Prostate gland (tissue), 2 donors: Measurements from ENCODE around the gene IL2RA. TPM values are rescaled to one million over a fixed set of nuclear protein-coding genes. Genes with fewer than 3 reads are reported as not detected.

ENCODE experiments used
- DNase-seq: peaks from one replicate; pipeline ENCODE4 v3.0.0-alpha.2; 2019; ENCODE audit warnings: low spot score
- H3K27ac ChIP-seq, 2 donors: fragments of 200-600 bp; sonication (generic); 2 replicates each; pipeline ENCODE4 v1.5.1; 2017 to 2019
- H3K27me3 ChIP-seq: fragments of 200-600 bp; sonication (generic); replicated peaks from 2 replicates; pipeline ENCODE4 v1.5.1; 2019; ENCODE audit not compliant: insufficient read depth
- H3K36me3 ChIP-seq, 2 donors: fragments of 200-600 bp; sonication (generic); 1 replicate in 1 of 2; 2 replicates in 1 of 2; pipeline versions ENCODE4 v1.5.1 to v1.8.1; 2017 to 2019
- H3K4me1 ChIP-seq: fragments of 200-600 bp; sonication (generic); replicated peaks from 2 replicates; pipeline ENCODE4 v1.5.1; 2019
- H3K4me3 ChIP-seq, 2 donors: fragments of 200-600 bp; sonication (generic); 2 replicates each; pipeline ENCODE4 v1.5.1; 2017 to 2019
- H3K9me3 ChIP-seq: fragments of 200-600 bp; sonication (generic); 2 replicates; pipeline ENCODE4 v1.5.1; 2017
- POLR2A ChIP-seq: fragments of 450-650 bp; IDR thresholded peaks from one replicate; pipeline ENCODE4 v1.6.1; 2016; ENCODE audit warnings: antibody characterized with exemption, mild to moderate bottlenecking
- POLR2AphosphoS5 ChIP-seq: sonication (generic); formaldehyde crosslinking; IDR thresholded peaks from one replicate; pipeline ENCODE4 v1.6.1; 2017; ENCODE audit warnings: antibody characterized with exemption
- WGBS: methylation state at CpG from one replicate; pipeline ENCODE4 v1.1.5; 2018; 5-methylcytosine and 5-hydroxymethylcytosine counted together
- intact Hi-C: fragments of 100-400 bp; cut with DNase I; formaldehyde crosslinking; loops from one replicate; pipeline ENCODE4 v1.14.2; 2022
- total RNA-seq, 2 donors: library from RNA; depleted of rRNA; stranded (reverse); fragments of >200 nt; gene quantifications; one replicate each; pipeline ENCODE4 v1.1.0, GENCODE V29; 2016
- TF ChIP-seq, protein P1 (sequence below), 4 experiments: fragments of 200-600 bp in 2 of 4; fragments of 450-650 bp in 2 of 4; sonication (generic) in 2 of 4; IDR thresholded peaks; 1 replicate in 3 of 4; 2 replicates in 1 of 4; pipeline ENCODE4 v1.5.1; 2016 to 2019; ENCODE audit warnings: antibody characterized with exemption in 4 of 4, mild to moderate bottlenecking in 2 of 4, moderate library complexity in 2 of 4

The IL2RA gene
- total RNA-seq, 2 donors from 2014 or later, result 1.9 TPM; not detected in 1

DNA sequence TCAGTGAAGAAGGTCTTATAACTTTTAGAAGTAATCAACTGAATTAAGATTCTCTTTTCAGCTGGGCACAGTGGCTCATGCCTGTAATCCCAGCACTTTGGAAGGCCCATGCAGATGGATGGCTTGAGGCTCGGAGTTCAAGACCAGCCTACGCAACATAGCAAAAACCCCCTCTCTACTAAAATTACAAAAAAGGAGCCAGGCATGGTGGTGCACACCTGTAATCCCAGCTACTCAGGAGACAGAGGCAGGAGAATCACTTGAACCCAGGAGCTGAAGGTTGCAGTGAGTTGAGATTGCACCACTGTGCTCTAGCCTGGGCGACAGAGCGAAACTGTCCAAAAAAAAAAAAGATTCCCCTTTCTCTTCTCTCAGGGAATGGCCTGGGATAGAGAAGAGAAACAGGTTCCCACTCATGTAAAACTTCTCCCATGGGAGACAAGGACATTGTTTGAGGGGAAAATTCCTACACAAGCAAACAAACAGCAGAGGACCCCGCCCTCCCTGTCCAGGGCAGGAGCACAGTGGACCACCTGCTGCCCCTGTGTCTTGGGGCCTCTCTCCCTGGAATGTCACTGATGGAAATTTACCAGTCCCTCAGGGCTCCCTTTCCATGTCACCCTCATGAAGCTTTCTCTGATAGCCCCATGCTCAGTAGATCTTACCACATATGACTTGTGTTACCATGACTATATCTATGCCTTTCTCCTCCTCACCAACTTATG is 5.6 kb downstream of the IL2RA start:
- Histone ChIP-seq H3K27me3 (no peaks in the 10 kb centered on the region), H3K9me3 (no peaks in the 10 kb centered on the region), H3K4me1 (no peaks in the 10 kb centered on the region), H3K4me3 (no peak overlapping the region), H3K27ac (no peak overlapping the region), H3K36me3 (no peaks in the 10 kb centered on the region)
- TF ChIP-seq, protein P1, sequence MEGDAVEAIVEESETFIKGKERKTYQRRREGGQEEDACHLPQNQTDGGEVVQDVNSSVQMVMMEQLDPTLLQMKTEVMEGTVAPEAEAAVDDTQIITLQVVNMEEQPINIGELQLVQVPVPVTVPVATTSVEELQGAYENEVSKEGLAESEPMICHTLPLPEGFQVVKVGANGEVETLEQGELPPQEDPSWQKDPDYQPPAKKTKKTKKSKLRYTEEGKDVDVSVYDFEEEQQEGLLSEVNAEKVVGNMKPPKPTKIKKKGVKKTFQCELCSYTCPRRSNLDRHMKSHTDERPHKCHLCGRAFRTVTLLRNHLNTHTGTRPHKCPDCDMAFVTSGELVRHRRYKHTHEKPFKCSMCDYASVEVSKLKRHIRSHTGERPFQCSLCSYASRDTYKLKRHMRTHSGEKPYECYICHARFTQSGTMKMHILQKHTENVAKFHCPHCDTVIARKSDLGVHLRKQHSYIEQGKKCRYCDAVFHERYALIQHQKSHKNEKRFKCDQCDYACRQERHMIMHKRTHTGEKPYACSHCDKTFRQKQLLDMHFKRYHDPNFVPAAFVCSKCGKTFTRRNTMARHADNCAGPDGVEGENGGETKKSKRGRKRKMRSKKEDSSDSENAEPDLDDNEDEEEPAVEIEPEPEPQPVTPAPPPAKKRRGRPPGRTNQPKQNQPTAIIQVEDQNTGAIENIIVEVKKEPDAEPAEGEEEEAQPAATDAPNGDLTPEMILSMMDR (IDR thresholded peaks at IDR 0.05), result no peak
- TF ChIP-seq POLR2A (no peak), POLR2AphosphoS5 (no peak)
- no peak for DNase-seq
- intact Hi-C loops, result no loop called here
- WGBS, result 83% methylated on average over 5 of the region's 5 CpGs

DNA sequence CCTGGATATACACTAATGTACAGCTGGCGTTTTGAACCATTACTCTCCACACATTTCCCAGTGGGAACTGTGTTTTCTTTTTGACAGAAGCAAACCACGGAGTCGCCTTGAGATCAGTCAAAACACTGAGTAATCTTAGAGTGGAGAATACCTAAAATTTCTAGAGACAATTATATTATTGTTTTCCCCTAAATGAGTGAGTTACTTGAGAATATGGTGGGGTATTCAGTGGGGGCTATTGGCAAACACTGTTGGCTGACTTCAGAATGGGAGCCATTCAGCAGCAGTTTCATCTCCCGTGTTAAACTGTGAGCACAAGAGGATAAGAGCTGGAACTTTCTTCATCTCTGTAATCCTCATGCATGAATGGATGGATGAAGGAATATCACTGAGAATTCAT is 6.2 kb downstream of the IL2RA start:
- intact Hi-C loops, result no loop called here
- no peaks in the 10 kb centered on the region for H3K4me1 ChIP-seq
- WGBS, result 78% methylated on average over 4 of the region's 4 CpGs
- no peaks in the 10 kb centered on the region for H3K27me3 ChIP-seq
- H3K36me3 ChIP-seq, result no peaks in the 10 kb centered on the region
- H3K27ac ChIP-seq, result no peak overlapping the region
- no peak for DNase-seq
- no peak overlapping the region for H3K4me3 ChIP-seq
- H3K9me3 ChIP-seq, result no peaks in the 10 kb centered on the region
- TF ChIP-seq, protein P1 (IDR thresholded peaks at IDR 0.05), result no peak
- TF ChIP-seq POLR2A (no peak), POLR2AphosphoS5 (no peak)

DNA sequence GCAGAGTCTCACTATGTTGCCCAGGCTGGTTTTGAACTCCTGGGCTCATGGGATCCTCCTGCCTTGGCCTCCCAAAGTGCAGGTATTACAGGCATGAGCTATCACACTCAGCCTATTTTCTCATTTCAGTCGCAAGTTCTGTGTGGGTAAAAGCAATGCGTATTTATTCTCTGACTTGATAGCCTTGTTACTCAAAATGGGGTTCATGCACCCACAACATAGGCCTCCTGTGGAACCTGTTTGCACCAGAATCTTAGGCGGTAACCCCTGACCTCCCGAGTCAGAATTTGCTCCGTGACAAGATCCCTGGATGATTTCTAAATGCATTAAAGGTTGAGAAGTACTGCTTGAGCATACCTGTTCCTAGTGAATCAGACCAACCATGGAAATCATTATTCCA is 7.3 kb downstream of the IL2RA start:
- H3K9me3 ChIP-seq, result no peaks in the 10 kb centered on the region
- H3K36me3 ChIP-seq, result no peaks in the 10 kb centered on the region
- H3K27ac ChIP-seq, result no peak overlapping the region
- no peak for DNase-seq
- intact Hi-C loops, result no loop called here
- H3K4me3 ChIP-seq, result no peak overlapping the region
- no peaks in the 10 kb centered on the region for H3K27me3 ChIP-seq
- no peaks in the 10 kb centered on the region for H3K4me1 ChIP-seq
- no peak for TF ChIP-seq POLR2A
- no peak for TF ChIP-seq POLR2AphosphoS5
- TF ChIP-seq, protein P1 (IDR thresholded peaks at IDR 0.05), result no peak
- 90% methylated on average over 5 of the region's 5 CpGs for WGBS

DNA sequence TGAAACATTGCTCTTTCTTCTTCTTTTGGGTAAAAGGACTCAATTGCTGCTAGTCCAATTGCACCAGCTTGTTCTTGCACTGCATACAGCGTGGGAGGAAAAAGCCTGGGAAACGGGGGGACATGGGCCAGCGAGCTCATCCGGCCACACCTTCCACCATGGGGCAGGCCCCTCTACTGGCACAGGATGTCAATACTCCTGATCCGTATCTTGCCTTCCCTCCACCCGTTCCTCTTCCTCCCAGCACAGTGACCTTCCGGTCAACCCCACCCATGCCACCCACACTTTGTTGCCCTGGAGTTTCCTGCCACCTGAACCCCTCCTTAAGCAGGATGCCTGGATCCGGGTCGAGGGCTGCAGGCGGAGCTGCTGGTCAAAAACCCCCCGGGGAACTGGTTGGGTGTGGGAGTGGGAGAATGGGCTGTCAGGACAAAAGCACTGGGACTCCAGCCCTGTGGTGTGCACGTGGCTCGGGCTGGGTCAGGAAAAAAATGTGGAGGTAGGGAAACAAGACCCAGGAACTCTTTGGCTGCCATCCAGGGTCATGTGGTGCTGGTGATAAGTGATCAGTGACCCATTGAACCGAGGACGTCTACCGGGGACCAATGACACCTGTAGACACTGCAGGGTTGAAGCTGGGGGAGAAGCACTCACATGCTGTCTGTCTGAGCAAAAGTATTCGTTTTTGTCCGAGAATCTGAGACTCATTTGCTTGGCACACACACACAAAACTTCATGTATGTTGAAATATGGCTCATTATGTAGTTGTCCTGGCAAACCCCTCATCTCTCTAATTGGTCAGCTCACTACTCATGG is 8.1 kb downstream of the IL2RA start:
- Histone ChIP-seq H3K27ac (no peak overlapping the region), H3K4me3 (no peak overlapping the region), H3K27me3 (no peaks in the 10 kb centered on the region), H3K9me3 (no peaks in the 10 kb centered on the region), H3K36me3 (no peaks in the 10 kb centered on the region), H3K4me1 (no peaks in the 10 kb centered on the region)
- TF ChIP-seq POLR2AphosphoS5, result no peak
- TF ChIP-seq POLR2A, result no peak
- TF ChIP-seq, protein P1 (IDR thresholded peaks at IDR 0.05), result no peak
- intact Hi-C loops, result no loop called here
- DNase-seq, result no peak
- 61% methylated on average over 18 of the region's 18 CpGs for WGBS
